A673 (cell line): ENCODE results near the gene CBL. TPM values are rescaled to one million over a fixed set of nuclear protein-coding genes. Genes with fewer than 3 reads are reported as not detected.

Experiments used
- BruUV-seq: library from RNA; stranded (reverse); fragments of 400-500 nt; replicated peaks from 2 replicates; lab custom pipeline; 2021; lab: Mats Ljungman, UMichigan
- CTCF ChIA-PET: fragments of 300-600 bp; sonication (Branson Sonifier 250); formaldehyde crosslinking; loops from one replicate; lab custom pipeline; 2022; ENCODE audit warnings: antibody characterized with exemption; lab: Charles Lee
- POLR2A ChIA-PET: fragments of 300-600 bp; sonication (Branson Sonifier 250); formaldehyde crosslinking; loops from one replicate; lab custom pipeline; 2022; ENCODE audit warnings: antibody characterized with exemption; ENCODE audit not compliant: low non-redundant PET; lab: Charles Lee
- DNase-seq: peaks from one replicate; pipeline ENCODE4 v3.0.0-alpha.2; 2015; ENCODE audit warnings: low spot score
- H3K27ac ChIP-seq: fragments of 200-600 bp; sonication (generic); 2 replicates; pipeline ENCODE4 v1.5.1; 2016; ENCODE audit warnings: mixed run types, low read depth, mild to moderate bottlenecking, mixed read lengths, antibody characterized with exemption, low read length; ENCODE audit not compliant: poor library complexity, severe bottlenecking
- H3K27me3 ChIP-seq: fragments of 200-600 bp; sonication (generic); replicated peaks from 2 replicates; pipeline ENCODE4 v1.6.1; 2017; ENCODE audit warnings: mixed run types, low read depth, mild to moderate bottlenecking, mixed read lengths, antibody characterized with exemption, low read length; ENCODE audit not compliant: insufficient read depth, poor library complexity
- H3K36me3 ChIP-seq: fragments of 200-600 bp; sonication (generic); 2 replicates; pipeline ENCODE4 v1.6.1; 2016; ENCODE audit warnings: mixed run types, mild to moderate bottlenecking, mixed read lengths, antibody characterized with exemption, low read length; ENCODE audit not compliant: insufficient read depth, poor library complexity, severe bottlenecking
- H3K4me1 ChIP-seq: fragments of 200-600 bp; sonication (generic); 2 replicates; pipeline ENCODE4 v1.6.1; 2017; ENCODE audit warnings: mixed run types, mild to moderate bottlenecking, mixed read lengths, antibody characterized with exemption, low read length; ENCODE audit not compliant: insufficient read depth, poor library complexity, severe bottlenecking
- H3K4me3 ChIP-seq: fragments of 200-600 bp; sonication (generic); 2 replicates; pipeline ENCODE4 v1.5.1; 2016; ENCODE audit warnings: low read depth, mixed run types, mild to moderate bottlenecking, mixed read lengths, low read length; ENCODE audit not compliant: poor library complexity, severe bottlenecking
- H3K9me3 ChIP-seq: fragments of 200-600 bp; sonication (generic); 2 replicates; pipeline ENCODE4 v1.6.1; 2016; ENCODE audit warnings: mixed run types, low read depth, mild to moderate bottlenecking, mixed read lengths, antibody characterized with exemption, low read length; ENCODE audit not compliant: poor library complexity, severe bottlenecking
- CTCF ChIP-seq: fragments of 300-800, 200-600 bp; sonication (generic); conservative IDR thresholded peaks from 2 replicates; pipeline ENCODE4 v1.5.1; 2017; ENCODE audit warnings: low read depth, mild to moderate bottlenecking, antibody characterized with exemption, low read length, moderate library complexity, mixed read lengths
- EZH2 ChIP-seq: fragments of 200-600 bp; sonication (generic); IDR thresholded peaks from 2 replicates; pipeline ENCODE4 v1.6.1; 2017; ENCODE audit warnings: borderline replicate concordance, low read depth, mild to moderate bottlenecking, mixed read lengths, antibody characterized with exemption, low read length; ENCODE audit not compliant: poor library complexity, severe bottlenecking
- intact Hi-C: fragments of 100-400 bp; cut with micrococcal nuclease; formaldehyde crosslinking; loops from one replicate; pipeline ENCODE4 v1.10.0; 2022; ENCODE audit not compliant: unreplicated experiment
- total RNA-seq: library from RNA; stranded (reverse); gene quantifications from 2 replicates; pipeline ENCODE4 v1.2.3, GENCODE V29; 2021

CBL gene
- total RNA-seq, 1 experiment from 2014 or later = 40.7 TPM

- Histone ChIP-seq H3K9me3 (no peaks in the 10 kb centered on the region), H3K27ac (peak overlapping the region; percentile 68), H3K4me1 (peaks cover 18% of the 10 kb centered on the region), H3K27me3 (no peaks in the 10 kb centered on the region), H3K36me3 (no peaks in the 10 kb centered on the region), H3K4me3 (peak overlapping the region; percentile 47)
- CTCF ChIA-PET = interaction anchor here (0.9 to 3.0 kb wide), 3 partner anchors 18 to 154 kb away, joined by 3 to 33 read pairs (median 3); partner anchors contain the start of gene CBL
- TF ChIP-seq EZH2 = no peak
- TF ChIP-seq CTCF = no peak
- DNase-seq = peak; percentile 55
- intact Hi-C loops = loop anchor here (5.0 kb wide), 2 partner anchors 114 to 219 kb away; partner anchors contain the start of genes CBL and DPAGT1
- BruUV-seq = no TSS peak
- POLR2A ChIA-PET = interaction anchor here (0.6 to 1.8 kb wide), 2 partner anchors 13 to 234 kb away, joined by 4 to 7 read pairs; partner anchors contain the start of gene RNF26
These were observed 114.8 kb downstream of the CBL start for GRCh38 chr11:119320776-119321524.

GRCh38 chr11:119322360-119322739, 116.2 kb downstream of the CBL start:
- no peaks in the 10 kb centered on the region for H3K9me3 ChIP-seq
- TF ChIP-seq CTCF = peak; percentile 17; the same call in 1 of the 2 replicates
- TF ChIP-seq EZH2 = no peak
- no peak for DNase-seq
- intact Hi-C loops = loop anchor here (5.0 kb wide), 2 partner anchors 115 to 220 kb away; partner anchors contain the start of genes CBL and DPAGT1
- H3K4me3 ChIP-seq = no peak overlapping the region
- CTCF ChIA-PET = interaction anchor here (3.0 kb wide), 1 partner anchor 16 kb away, joined by 33 read pairs; no protein-coding TSS in a partner anchor
- POLR2A ChIA-PET = interaction anchor here (0.6 to 1.8 kb wide), 2 partner anchors 12 to 306 kb away, joined by 3 to 4 read pairs; partner anchors contain the start of gene RNF26
- BruUV-seq = no TSS peak
- H3K27ac ChIP-seq = no peak overlapping the region
- peaks cover 12% of the 10 kb centered on the region for H3K4me1 ChIP-seq
- no peaks in the 10 kb centered on the region for H3K36me3 ChIP-seq
- no peaks in the 10 kb centered on the region for H3K27me3 ChIP-seq

- Histone ChIP-seq H3K27me3 (no peaks in the 10 kb centered on the region), H3K4me1 (peaks cover 12% of the 10 kb centered on the region), H3K36me3 (no peaks in the 10 kb centered on the region), H3K4me3 (no peak overlapping the region), H3K27ac (no peak overlapping the region), H3K9me3 (no peaks in the 10 kb centered on the region)
- TF ChIP-seq EZH2 (no peak), CTCF (no peak)
- BruUV-seq = no TSS peak
- ChIA-PET POLR2A (interaction anchor here (1.8 kb wide), 1 partner anchor 11 kb away, joined by 4 read pairs; the partner anchor contains the start of gene RNF26), CTCF (interaction anchor here (0.6 to 3.0 kb wide), 2 partner anchors 16 to 109 kb away, joined by 3 to 33 read pairs; no protein-coding TSS in a partner anchor)
- intact Hi-C loops = loop anchor here (5.0 kb wide), 2 partner anchors 116 to 221 kb away; partner anchors contain the start of genes CBL and DPAGT1
- DNase-seq = no peak
These were observed 116.9 kb downstream of the CBL start for GRCh38 chr11:119322921-119323531.
